Ascending aorta (tissue), 2 donors: ENCODE measurements around the gene TBC1D9B. TPM values are rescaled to one million over a fixed set of nuclear protein-coding genes. Genes with fewer than 3 reads are reported as not detected.

Source experiments
- DNase-seq, 2 donors: peaks; one replicate each; pipeline ENCODE4 v3.0.0-alpha.2; 2019; ENCODE audit warnings: low spot score in 2 of 2
- H3K27ac ChIP-seq, 2 donors: fragments of 200-600 bp; sonication (generic); one replicate each; pipeline ENCODE4 v1.5.1; 2016 to 2017; ENCODE audit warnings: mild to moderate bottlenecking in 1 of 2
- H3K27me3 ChIP-seq: fragments of 200-600 bp; sonication (generic); one replicate; pipeline ENCODE4 v1.5.1; 2017
- H3K36me3 ChIP-seq, 2 donors: fragments of 200-600 bp; sonication (generic); one replicate each; pipeline ENCODE4 v1.5.1; 2016
- H3K4me1 ChIP-seq, 2 donors: fragments of 200-600 bp; sonication (generic); one replicate each; pipeline ENCODE4 v1.5.1; 2016 to 2017; ENCODE audit warnings: mild to moderate bottlenecking in 1 of 2
- H3K4me3 ChIP-seq, 2 donors: fragments of 200-600 bp; sonication (generic); one replicate each; pipeline ENCODE4 v1.5.1; 2016 to 2017; ENCODE audit warnings: mild to moderate bottlenecking in 1 of 2
- H3K9me3 ChIP-seq, 2 donors: fragments of 200-600 bp; sonication (generic); one replicate each; pipeline ENCODE4 v1.5.1; 2016
- CTCF ChIP-seq, 3 experiments: fragments of 200-600 bp in 2 of 3; fragments of 450-650 bp in 1 of 3; sonication (generic) in 2 of 3; IDR thresholded peaks; one replicate each; pipeline ENCODE4 v1.5.1; 2016 to 2019; ENCODE audit warnings: antibody characterized with exemption in 3 of 3, mild to moderate bottlenecking in 1 of 3, moderate library complexity in 1 of 3
- intact Hi-C: fragments of 100-400 bp; cut with DNase I; formaldehyde crosslinking; loops from one replicate; pipeline ENCODE4 v1.15.1; 2023
- total RNA-seq: library from RNA; depleted of rRNA; stranded (reverse); fragments of >200 nt; gene quantifications from one replicate; pipeline ENCODE4 v1.1.0, GENCODE V29; 2016

TBC1D9B gene
- total RNA-seq, 1 donor from 2014 or later = 220 TPM

GRCh38 chr5:179822444-179822990 is 85.2 kb downstream of the TBC1D9B start:
- TF ChIP-seq CTCF (IDR thresholded peaks at IDR 0.05) = no peak
- peak overlapping the region; percentile 84 to 98 for H3K4me3 ChIP-seq
- peaks cover 34 to 42% of the 10 kb centered on the region in 2 donors for H3K4me1 ChIP-seq
- no peak for DNase-seq
- no peaks in the 10 kb centered on the region for H3K9me3 ChIP-seq
- intact Hi-C loops = loop anchor here (5.0 kb wide), 1 partner anchor 35 kb away; the partner anchor contains the start of gene MRNIP
- peaks cover 49 to 52% of the 10 kb centered on the region in 2 donors for H3K36me3 ChIP-seq
- H3K27me3 ChIP-seq = no peaks in the 10 kb centered on the region
- peak overlapping the region in 1 of 2 donors; percentile 100 for H3K27ac ChIP-seq

DNA sequence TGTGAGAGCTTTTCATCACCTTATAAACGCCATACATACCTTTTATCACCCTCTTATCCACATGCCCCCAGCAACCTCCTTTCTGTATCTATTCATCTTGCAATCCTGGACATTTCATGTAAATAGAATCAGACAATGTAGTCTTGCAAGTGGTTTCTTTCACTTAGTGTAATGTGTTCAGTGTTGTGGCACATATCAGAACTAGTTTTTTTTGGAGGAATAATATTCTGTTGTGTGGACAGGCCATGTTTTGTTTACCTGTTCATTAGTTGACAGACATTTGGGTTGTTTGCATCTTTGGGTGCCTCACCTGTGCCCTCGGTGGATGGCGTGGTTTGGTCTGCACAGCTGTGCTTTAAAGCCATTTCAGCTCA is 85.7 kb downstream of the TBC1D9B start:
- intact Hi-C loops = loop anchor here (5.0 kb wide), 1 partner anchor 35 kb away; the partner anchor contains the start of gene MRNIP
- DNase-seq = no peak
- Histone ChIP-seq H3K27me3 (no peaks in the 10 kb centered on the region), H3K9me3 (no peaks in the 10 kb centered on the region), H3K4me3 (peak overlapping the region; percentile 84 to 98), H3K4me1 (peaks cover 34 to 46% of the 10 kb centered on the region in 2 donors), H3K27ac (peak overlapping the region; percentile 98 to 100), H3K36me3 (peaks cover 44 to 47% of the 10 kb centered on the region in 2 donors)
- TF ChIP-seq CTCF (IDR thresholded peaks at IDR 0.05) = no peak

DNA sequence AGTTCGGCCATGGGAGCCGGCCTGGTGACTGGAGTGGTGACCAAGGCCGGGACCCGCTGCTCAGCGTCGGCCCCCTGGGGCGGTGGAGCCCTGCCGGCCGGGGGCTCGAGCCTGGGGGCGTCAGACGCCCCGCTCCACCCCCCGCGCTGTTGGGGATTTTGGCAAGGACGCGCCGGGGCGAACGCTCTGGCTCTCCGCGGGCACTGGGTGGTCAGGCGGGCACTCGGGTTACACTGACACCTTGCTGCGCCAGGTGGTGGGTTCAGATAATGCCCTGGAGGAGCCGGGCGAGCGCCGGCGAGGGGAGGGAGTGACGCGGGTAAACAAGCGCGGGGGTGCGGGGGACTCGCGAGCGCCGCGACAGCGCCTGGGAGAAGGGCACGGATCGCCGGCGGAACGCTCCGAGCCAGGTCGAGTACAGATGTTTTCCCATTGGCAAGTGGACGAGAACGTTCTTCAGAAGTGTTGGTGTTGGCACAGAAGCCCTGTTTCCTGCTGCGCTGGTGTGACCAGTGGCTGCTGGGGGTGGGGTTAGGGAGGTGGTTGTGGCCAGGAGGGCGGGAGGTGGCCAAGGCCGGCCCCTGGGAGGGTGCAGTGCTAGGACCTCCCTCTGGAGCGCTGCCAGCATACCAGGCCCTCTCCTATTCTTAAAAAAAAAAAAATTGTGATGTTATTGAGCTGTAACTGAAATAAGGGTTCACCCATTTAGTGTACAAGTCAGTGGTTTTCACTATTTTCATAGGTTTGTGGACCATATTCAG is 86.2 kb downstream of the TBC1D9B start:
- intact Hi-C loops = loop anchor here (2.0 to 5.0 kb wide), 2 partner anchors 36 to 199 kb away; partner anchors contain the start of genes HNRNPH1 and MRNIP
- H3K27ac ChIP-seq = peak overlapping the region; percentile 98 to 100
- TF ChIP-seq CTCF (IDR thresholded peaks at IDR 0.05) = peak in 2 of 3 experiments; percentile 11 to 19

GRCh38 chr5:179820483-179821297 is 87.0 kb downstream of the TBC1D9B start, which contains the start of gene SQSTM1:
SQSTM1 (plus strand) TSS chr5:179820905; CDS start chr5:179820937, 32 bp downstream.
- peak in 1 of 2 donors; percentile 84 for DNase-seq
- intact Hi-C loops = loop anchor here (2.0 to 5.0 kb wide), 2 partner anchors 37 to 198 kb away; partner anchors contain the start of genes HNRNPH1 and MRNIP
- peak within 1 kb of the TSS; percentile 98 to 100 for H3K27ac ChIP-seq
- H3K4me3 ChIP-seq = peak within 1 kb of the TSS; percentile 84 to 98
- peaks cover 30 to 33% of the 10 kb centered on the region in 2 donors for H3K36me3 ChIP-seq
- H3K4me1 ChIP-seq = peaks cover 34 to 53% of the 10 kb centered on the region in 2 donors
- no peaks in the 10 kb centered on the region for H3K9me3 ChIP-seq
- H3K27me3 ChIP-seq = no peaks in the 10 kb centered on the region
- peak in 1 of 3 experiments; percentile 50 for TF ChIP-seq CTCF (IDR thresholded peaks at IDR 0.05)

More for the DNA sequence above, 86.2 kb downstream of the TBC1D9B start:
- Histone ChIP-seq H3K27me3 (no peaks in the 10 kb centered on the region), H3K36me3 (peaks cover 38 to 41% of the 10 kb centered on the region in 2 donors), H3K4me3 (peak overlapping the region; percentile 84 to 98), H3K4me1 (peaks cover 34 to 51% of the 10 kb centered on the region in 2 donors), H3K9me3 (no peaks in the 10 kb centered on the region)
- peak; percentile 90 to 98 for DNase-seq

- Histone ChIP-seq H3K27ac (peak overlapping the region; percentile 98 to 100), H3K4me1 (peaks cover 34 to 53% of the 10 kb centered on the region in 2 donors), H3K9me3 (no peaks in the 10 kb centered on the region), H3K4me3 (peak overlapping the region; percentile 84 to 98), H3K36me3 (peaks cover 25 to 27% of the 10 kb centered on the region in 2 donors), H3K27me3 (no peaks in the 10 kb centered on the region)
- intact Hi-C loops = loop anchor here (2.0 to 5.0 kb wide), 2 partner anchors 37 to 197 kb away; partner anchors contain the start of genes HNRNPH1 and MRNIP
- TF ChIP-seq CTCF (IDR thresholded peaks at IDR 0.05) = no peak
- DNase-seq = no peak
These were observed 87.6 kb downstream of the TBC1D9B start for GRCh38 chr5:179820127-179820482.
